Measurements from ENCODE around the gene CRB1. TPM values are rescaled to one million over a fixed set of nuclear protein-coding genes. Genes with fewer than 3 reads are reported as not detected.

CRB1 gene
- total and polyA plus RNA-seq, 2 of the 8 experiments (the other 6 are each of a cell fraction or from before 2014, with no cell fraction given): 0.03 TPM; not detected in 1

DNA sequence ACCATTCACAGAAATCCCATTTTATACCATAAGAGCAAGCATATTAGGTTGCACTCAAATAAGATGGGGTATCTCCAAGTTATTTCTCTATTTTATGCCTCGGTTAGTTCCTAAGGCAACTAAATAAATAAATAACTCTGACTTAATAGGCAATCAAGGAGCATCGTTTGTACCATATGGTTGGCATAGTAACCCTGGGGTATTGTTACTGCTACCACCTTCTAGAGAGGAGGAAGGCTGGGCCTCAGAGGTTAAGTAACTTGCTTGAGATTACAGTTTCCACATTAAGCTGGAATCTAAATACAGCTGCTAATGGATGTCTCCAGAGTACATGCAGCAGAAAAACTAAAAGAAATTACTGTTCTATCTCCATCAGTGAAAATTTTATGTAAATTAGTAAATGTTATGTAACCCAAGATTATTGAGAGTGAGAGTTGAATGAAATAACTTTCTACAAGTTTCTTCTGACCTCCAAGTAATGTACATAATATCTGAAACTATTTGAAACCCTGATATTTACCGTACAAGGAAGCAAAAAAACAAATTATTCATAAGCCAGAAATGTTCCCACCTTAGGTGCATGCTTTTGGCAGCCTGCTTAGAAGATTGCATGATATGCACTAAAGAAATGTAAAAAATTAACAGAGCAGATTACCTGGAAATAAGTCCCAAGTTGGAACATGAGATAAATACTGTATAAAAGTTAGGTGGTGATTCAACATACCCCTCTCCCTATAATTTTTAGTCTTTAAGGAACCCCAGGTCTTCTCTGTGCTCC lies 127.0 kb downstream of the CRB1 start:
- no peaks in the 10 kb centered on the region for H3K36me3 ChIP-seq (ENCODE audit: control insufficient read depth in 2 of 4, insufficient read depth in 4 of 4, low read length in 3 of 4)
- H3K23me2 ChIP-seq (ENCODE audit: low read depth, low read length): no peaks in the 10 kb centered on the region
- no peak overlapping the region for H2AFZ ChIP-seq (ENCODE audit: low read length)
- DNase-seq (ENCODE audit: low read depth in 1 of 2, low spot score in 2 of 2): no peak
- no peak overlapping the region for H4K5ac ChIP-seq (ENCODE audit: insufficient read length, low read depth, low read length)
- no peak overlapping the region for H2AK5ac ChIP-seq (ENCODE audit: low read depth, low read length)
- H3K4me1 ChIP-seq (replicated peaks in 1 of 4; ENCODE audit: control insufficient read depth in 3 of 4, insufficient read depth in 4 of 4, low read length in 3 of 4): no peaks in the 10 kb centered on the region
- POLR2A ChIA-PET (ENCODE audit: partially characterized antibody): no interaction called here
- H4K8ac ChIP-seq (ENCODE audit: extremely low read depth, insufficient read depth, low read length): no peak overlapping the region
- CTCF ChIA-PET (ENCODE audit: partially characterized antibody): no interaction called here
- no peaks in the 10 kb centered on the region for H4K20me1 ChIP-seq (replicated peaks in 1 of 2; ENCODE audit: control insufficient read depth in 1 of 2, insufficient read depth in 2 of 2, low read length in 2 of 2)
- H3K79me2 ChIP-seq (ENCODE audit: control insufficient read depth in 1 of 2, insufficient read depth in 2 of 2, low read length in 2 of 2): no peaks in the 10 kb centered on the region
- no peak overlapping the region for H3K9ac ChIP-seq (replicated peaks in 1 of 4; ENCODE audit: extremely low read depth in 1 of 4, low read depth in 3 of 4, low read length in 3 of 4)
- no peaks in the 10 kb centered on the region for H3K79me1 ChIP-seq (ENCODE audit: low read depth, low read length)
- H3K4me3 ChIP-seq (ENCODE audit: extremely low read depth in 1 of 4, insufficient read depth in 2 of 4, low read depth in 3 of 4, low read length in 4 of 4): no peak overlapping the region
- H3K56ac ChIP-seq (replicated peaks; ENCODE audit: insufficient read length, low read depth, low read length): no peak overlapping the region
- H3K27ac ChIP-seq (ENCODE audit: low read depth, low read length): no peak overlapping the region
- no peak overlapping the region for H3K18ac ChIP-seq (ENCODE audit: extremely low read depth, low read length)
- H3K9me3 ChIP-seq (ENCODE audit: insufficient read depth in 2 of 2, low read depth in 1 of 2, low read length in 1 of 2): no peaks in the 10 kb centered on the region
- no peak overlapping the region for H2BK20ac ChIP-seq (ENCODE audit: low read length)
- 95% methylated on average over 3 of the region's 3 CpGs; no CpG with 5 or more reads in 1 of the 2 experiments for WGBS, 2 experiments (ENCODE audit: extremely low coverage in 1 of 2, insufficient coverage in 1 of 2, insufficient read length in 1 of 2, insufficient replicate concordance in 2 of 2, low coverage in 1 of 2, low lambda C conversion rate in 2 of 2, missing lambda C conversion rate in 1 of 2)
- H3K14ac ChIP-seq (ENCODE audit: insufficient read length): no peak overlapping the region
- TF ChIP-seq, protein P1, sequence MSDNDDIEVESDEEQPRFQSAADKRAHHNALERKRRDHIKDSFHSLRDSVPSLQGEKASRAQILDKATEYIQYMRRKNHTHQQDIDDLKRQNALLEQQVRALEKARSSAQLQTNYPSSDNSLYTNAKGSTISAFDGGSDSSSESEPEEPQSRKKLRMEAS (IDR thresholded peaks at IDR 0.05): no peak
- TF ChIP-seq SP1 (IDR thresholded peaks at IDR 0.05; ENCODE audit: low read depth, low read length): no peak
- TF ChIP-seq SP2 (IDR thresholded peaks at IDR 0.05; ENCODE audit: low read length): no peak
- TF ChIP-seq, protein P2, sequence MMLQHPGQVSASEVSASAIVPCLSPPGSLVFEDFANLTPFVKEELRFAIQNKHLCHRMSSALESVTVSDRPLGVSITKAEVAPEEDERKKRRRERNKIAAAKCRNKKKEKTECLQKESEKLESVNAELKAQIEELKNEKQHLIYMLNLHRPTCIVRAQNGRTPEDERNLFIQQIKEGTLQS (IDR thresholded peaks at IDR 0.05; ENCODE audit: insufficient read depth, low read depth, low read length): no peak
- TF ChIP-seq SRF (IDR thresholded peaks at IDR 0.05; ENCODE audit: low read depth, low read length): no peak
- no peak for TF ChIP-seq TCF12 (IDR thresholded peaks at IDR 0.05; ENCODE audit: low read depth, low read length)
- no peak overlapping the region for H4K91ac ChIP-seq (replicated peaks; ENCODE audit: insufficient read length, low read length)
- no peak overlapping the region for H2BK12ac ChIP-seq (ENCODE audit: low read depth, low read length)
- no peak overlapping the region for H2BK120ac ChIP-seq (replicated peaks; ENCODE audit: low read depth, low read length)
- no peak overlapping the region for H2BK5ac ChIP-seq (ENCODE audit: low read depth, low read length)
- no peak overlapping the region for H2BK15ac ChIP-seq (ENCODE audit: low read length)
- no peak for FAIRE-seq
- no peak overlapping the region for H3K4ac ChIP-seq (replicated peaks; ENCODE audit: insufficient read length, low read depth, low read length)
- H3K23ac ChIP-seq (ENCODE audit: insufficient read length): no peak overlapping the region
- H3K27me3 ChIP-seq (replicated peaks in 1 of 4; ENCODE audit: control insufficient read depth in 3 of 4, extremely low read depth in 1 of 4, insufficient read depth in 3 of 4, low read length in 3 of 4): no peaks in the 10 kb centered on the region
- no peak overlapping the region for H3K4me2 ChIP-seq (ENCODE audit: insufficient read depth in 1 of 2, low read depth in 2 of 2, low read length in 2 of 2)
